Heart left ventricle (tissue), 16 donors: ENCODE results near the gene ZBTB20. TPM values are rescaled to one million over a fixed set of nuclear protein-coding genes. Genes with fewer than 3 reads are reported as not detected.
A peak's percentile ranks its signal among the peaks of the same experiment; 100 is the strongest.

Experiments used
- ATAC-seq, 4 donors: fragments of 200-7000 bp; cut with Tn5 transposase; one replicate each; pipeline ENCODE4 v1.9.1; 2020 to 2022; ENCODE audit warnings: moderate library complexity in 4 of 4, mild to moderate bottlenecking in 3 of 4, moderate number of reproducible peaks in 1 of 4
- DNase-seq, 5 donors: peaks; one replicate each; pipeline ENCODE4 v3.0.0-alpha.2; 2020
- H3K27ac ChIP-seq, 12 donors: fragments of 200-600 bp; sonication (generic) in 4 of 12; one replicate each; pipeline versions ENCODE4 v1.5.0 to v1.8.0; 2016 to 2022; ENCODE audit warnings: mild to moderate bottlenecking in 2 of 12
- H3K27me3 ChIP-seq, 9 donors: fragments of 200-600 bp; sonication (generic) in 2 of 9; one replicate each; pipeline versions ENCODE4 v1.5.1 to v1.8.0; 2016 to 2022; ENCODE audit warnings: mild to moderate bottlenecking in 3 of 9
- H3K36me3 ChIP-seq, 9 donors: fragments of 200-600 bp; sonication (generic) in 2 of 9; one replicate each; pipeline versions ENCODE4 v1.5.0 to v1.8.0; 2018 to 2022; ENCODE audit warnings: mild to moderate bottlenecking in 2 of 9
- H3K4me1 ChIP-seq, 12 donors: fragments of 200-600 bp; sonication (generic) in 4 of 12; one replicate each; pipeline versions ENCODE4 v1.5.0 to v1.8.0; 2016 to 2022; ENCODE audit warnings: mild to moderate bottlenecking in 3 of 12
- H3K4me3 ChIP-seq, 12 donors: fragments of 200-600 bp; sonication (generic) in 4 of 12; one replicate each; pipeline versions ENCODE4 v1.5.0 to v1.8.0; 2017 to 2022; ENCODE audit warnings: mild to moderate bottlenecking in 9 of 12, moderate library complexity in 4 of 12
- H3K9me3 ChIP-seq, 12 donors: fragments of 200-600 bp; sonication (generic) in 4 of 12; one replicate each; pipeline versions ENCODE4 v1.5.0 to v1.8.0; 2016 to 2022; ENCODE audit warnings: mild to moderate bottlenecking in 1 of 12
- CTCF ChIP-seq, 12 donors: fragments of 200-600 bp; sonication (generic) in 4 of 12; IDR thresholded peaks; one replicate each; pipeline versions ENCODE4 v1.5.0 to v1.8.0; 2018 to 2022; ENCODE audit warnings: antibody characterized with exemption in 12 of 12, mild to moderate bottlenecking in 5 of 12
- POLR2A ChIP-seq, 2 donors: fragments of 450-650 bp; IDR thresholded peaks; one replicate each; pipeline ENCODE4 v1.6.1; 2017; ENCODE audit warnings: antibody characterized with exemption in 2 of 2, mild to moderate bottlenecking in 2 of 2, moderate library complexity in 2 of 2
- WGBS, 4 donors: extraction: QIAGEN DNeasy Blood & Tissue Kit in 2 of 4; methylation state at CpG; one replicate each; pipeline versions ENCODE4 v1.1.5 to v1.1.7; 2013 to 2018; 5-methylcytosine and 5-hydroxymethylcytosine counted together
- intact Hi-C, 10 donors: fragments of 100-400 bp; cut with DNase I; formaldehyde crosslinking; loops; one replicate each; pipeline versions ENCODE4 v1.11.1 to v1.14.2; 2022
- polyA plus RNA-seq, 2 donors: library from polyadenylated mRNA; stranded (reverse); fragments of 200-250 nt; gene quantifications; one replicate each; pipeline ENCODE4 v1.2.3, GENCODE V29; 2013
- total RNA-seq, 9 donors: library from RNA; depleted of rRNA in 2 of 9; stranded (reverse); fragments of >200 nt in 2 of 9; fragmentation: NEBNext Ultra II Directional in 3 of 9; extraction: Animal tissue kit (Norgen Biotek cat#: 25700) in 3 of 9; gene quantifications; one replicate each; pipeline versions ENCODE4 v1.1.0 to v1.2.4, GENCODE V29; 2016 to 2023
- donor health status: ischemic (EF 13 %, LVEDD 7.1; RV severe dilation, severe dysfunction).
- donor health status: healthy with polysubstance abuse.
- donor health status: DM: no; HTN: yes; CAD: no.
- donor health status: DM: no; HTN: no; CAD: no.
- donor health status: ischemic (EF 25% LVEDD 6.9; RV normal size, moderate dysfunction).
- donor health status: ischemic (EF 25% LVEDD 5.7; RV mildly dilated, moderate dysfunction).
- donor health status: healthy.
- donor health status: DM: yes; HTN: yes; CAD: no.
- donor health status: ischemic (EF 35%, LVEDD 5.7; RV mildly dilated, moderate dysfunction).
- donor health status: nonischemic (EF 11% LVEDD 7.7; RV severe dilation, severe dysfunction).
- donor health status: DM: yes; HTN: yes; CAD: no.
- donor health status: PGD.
- donor health status: ischemic (EF 29% LVEDD 5.4; RV normal size, mild dysfunction).
- donor health status: nonischemic (EF 23%, LVEDD 6.1; RV moderate dilation, normal function).

The ZBTB20 gene
- total and polyA plus RNA-seq, 11 donors: 6.2 to 109 (median 77.3) TPM

DNA sequence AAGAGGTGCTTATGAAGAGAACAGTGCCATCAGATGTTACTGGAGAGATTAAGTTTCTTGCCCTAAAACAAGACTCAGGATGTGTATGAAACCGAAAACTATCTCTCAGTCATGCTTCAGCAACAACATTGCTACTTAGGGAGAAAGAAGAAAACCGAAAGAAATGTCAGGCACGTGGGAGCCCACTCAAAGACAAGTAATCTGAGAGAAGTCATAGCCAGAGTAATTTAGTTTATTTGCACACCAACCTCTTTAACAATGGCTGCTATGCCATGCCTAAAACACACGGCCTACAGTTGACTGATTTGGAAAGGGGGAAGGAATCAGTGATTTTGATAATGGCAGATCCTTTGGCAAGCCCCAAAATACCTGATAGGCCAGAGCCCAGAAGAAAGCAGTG, 690.3 kb downstream of the ZBTB20 start:
- no peak for ATAC-seq
- WGBS, 4 donors: 79 to 90% (median 88%) methylated on average over 4 of the region's 4 CpGs
- DNase-seq: no peak
- no peak overlapping the region for H3K27ac ChIP-seq
- no peaks in the 10 kb centered on the region for H3K27me3 ChIP-seq
- intact Hi-C loops: no loop called here
- H3K9me3 ChIP-seq: no peaks in the 10 kb centered on the region
- H3K36me3 ChIP-seq: no peaks in the 10 kb centered on the region
- TF ChIP-seq CTCF (IDR thresholded peaks at IDR 0.05) (no peak), POLR2A (IDR thresholded peaks at IDR 0.05) (no peak)
- H3K4me3 ChIP-seq: no peak overlapping the region
- H3K4me1 ChIP-seq: peaks cover 5 to 67% (median 34%) of the 10 kb centered on the region in 12 donors

GRCh38 chr3:114455432-114455831, 691.7 kb downstream of the ZBTB20 start:
- DNase-seq (no peak), ATAC-seq (peak in 1 of 4 donors; percentile 18)
- no peaks in the 10 kb centered on the region for H3K27me3 ChIP-seq
- H3K4me3 ChIP-seq: peak overlapping the region in 9 of 12 donors; percentile 41 to 66 (median 54)
- H3K27ac ChIP-seq: peak overlapping the region in 9 of 12 donors; percentile 62 to 87 (median 77)
- no peak for TF ChIP-seq POLR2A (IDR thresholded peaks at IDR 0.05)
- no peak for TF ChIP-seq CTCF (IDR thresholded peaks at IDR 0.05)
- 46 to 62% (median 54%) methylated on average over 7 of the region's 7 CpGs for WGBS, 4 donors
- H3K9me3 ChIP-seq: no peaks in the 10 kb centered on the region
- H3K4me1 ChIP-seq: peaks cover 10 to 76% (median 41%) of the 10 kb centered on the region in 12 donors
- intact Hi-C loops: loop anchor here in 1 of 10 donors (2.0 kb wide), 1 partner anchor 63 kb away; no protein-coding TSS in a partner anchor
- H3K36me3 ChIP-seq: no peaks in the 10 kb centered on the region

DNA sequence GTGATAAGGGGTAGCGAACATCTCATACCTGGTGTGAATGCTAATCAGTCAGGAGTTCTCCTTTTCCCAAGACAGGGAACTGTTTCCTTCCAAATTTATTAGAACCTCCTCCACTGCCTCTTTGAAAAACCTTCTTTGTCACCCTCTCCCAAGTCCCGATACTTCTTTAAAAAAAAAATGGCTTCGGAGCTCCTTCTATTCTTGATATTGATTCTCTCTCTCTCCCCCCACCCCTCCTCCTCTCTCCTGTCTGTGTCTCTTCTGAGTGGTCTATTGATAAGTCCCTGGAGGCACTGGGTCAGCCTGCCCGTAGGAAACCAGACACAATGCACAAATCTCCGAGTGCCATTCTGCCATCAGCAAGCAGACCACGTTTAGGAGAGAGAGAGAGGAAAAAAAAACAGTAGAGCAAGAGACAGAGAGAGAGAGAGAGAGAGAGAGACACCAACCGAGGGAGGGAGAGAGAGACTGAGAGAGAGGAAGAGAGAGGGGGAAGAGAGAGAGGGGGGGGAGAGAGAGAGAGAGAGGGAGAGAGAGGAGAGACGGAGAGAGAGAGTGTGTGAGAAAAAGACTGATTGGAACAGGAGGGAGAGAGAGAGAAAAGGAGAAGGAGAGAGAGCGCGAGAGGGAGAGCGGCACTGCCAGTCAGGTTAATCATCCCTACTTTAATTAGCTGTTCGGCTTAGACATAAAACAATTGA, 692.4 kb downstream of the ZBTB20 start:
- intact Hi-C loops: loop anchor here in 3 of 10 donors (2.0 to 5.0 kb wide), 4 partner anchors 37 to 168 kb away; no protein-coding TSS in a partner anchor
- ATAC-seq (peak; percentile 19 to 53 (median 50)), DNase-seq (peak in 2 of 5 donors; percentile 21 to 24)
- H3K9me3 ChIP-seq: no peaks in the 10 kb centered on the region
- TF ChIP-seq POLR2A (IDR thresholded peaks at IDR 0.05): no peak
- TF ChIP-seq CTCF (IDR thresholded peaks at IDR 0.05): no peak
- peak overlapping the region in 11 of 12 donors; percentile 32 to 66 (median 53) for H3K4me3 ChIP-seq
- H3K27ac ChIP-seq: peak overlapping the region; percentile 53 to 87 (median 72)
- H3K4me1 ChIP-seq: peaks cover 10 to 79% (median 43%) of the 10 kb centered on the region in 12 donors
- H3K27me3 ChIP-seq: no peaks in the 10 kb centered on the region
- WGBS, 4 donors: 7 to 12% (median 9%) methylated on average over 12 of the region's 12 CpGs
- H3K36me3 ChIP-seq: no peaks in the 10 kb centered on the region

GRCh38 chr3:114453361-114453780, 693.7 kb downstream of the ZBTB20 start:
- peak overlapping the region in 7 of 12 donors; percentile 44 to 66 (median 55) for H3K4me3 ChIP-seq
- H3K9me3 ChIP-seq: no peaks in the 10 kb centered on the region
- H3K27ac ChIP-seq: peak overlapping the region; percentile 11 to 87 (median 76)
- no peak for TF ChIP-seq CTCF (IDR thresholded peaks at IDR 0.05)
- no peak for TF ChIP-seq POLR2A (IDR thresholded peaks at IDR 0.05)
- intact Hi-C loops: loop anchor here in 2 of 10 donors (5.0 kb wide), 3 partner anchors 36 to 169 kb away; no protein-coding TSS in a partner anchor
- no peak for DNase-seq
- 76 to 87% (median 85%) methylated on average over 2 of the region's 2 CpGs for WGBS, 4 donors
- H3K4me1 ChIP-seq: peaks cover 10 to 78% (median 42%) of the 10 kb centered on the region in 12 donors
- no peaks in the 10 kb centered on the region for H3K36me3 ChIP-seq
- no peak for ATAC-seq
- no peaks in the 10 kb centered on the region for H3K27me3 ChIP-seq
